Mesodermal cell (in vitro differentiated cells): ENCODE results near the gene TAF1. TPM values are rescaled to one million over a fixed set of nuclear protein-coding genes. Genes with fewer than 3 reads are reported as not detected.
"Not testable (repeated sequence)": the region's sequence is repeated elsewhere in the genome, so short reads cannot be mapped to it uniquely, and the experiment has no call there.

Source experiments
- H3K27ac ChIP-seq: 2 replicates; pipeline ENCODE4 v1.7.0; 2013; ENCODE audit warnings: mild to moderate bottlenecking, low read depth, low read length, moderate library complexity; ENCODE audit not compliant: severe bottlenecking
- H3K36me3 ChIP-seq: 2 replicates; pipeline ENCODE4 v1.7.1; 2013; ENCODE audit warnings: mild to moderate bottlenecking, low read length, moderate library complexity; ENCODE audit not compliant: control insufficient read depth, insufficient read depth
- H3K4me1 ChIP-seq: one replicate; pipeline ENCODE4 v1.7.1; 2013; ENCODE audit warnings: mild to moderate bottlenecking, low read length; ENCODE audit not compliant: insufficient read depth, control insufficient read depth, poor library complexity, severe bottlenecking
- H3K4me3 ChIP-seq: 2 replicates; pipeline ENCODE4 v1.7.0; 2013; ENCODE audit warnings: low read length, control low read depth, mild to moderate bottlenecking; ENCODE audit not compliant: insufficient read depth, poor library complexity, severe bottlenecking; ENCODE audit errors: extremely low read depth
- H3K9me3 ChIP-seq: 2 replicates; pipeline ENCODE4 v1.7.1; 2013; ENCODE audit warnings: mild to moderate bottlenecking, low read length, moderate library complexity; ENCODE audit not compliant: control insufficient read depth
- WGBS, 2 experiments: methylation state at CpG; one replicate each; pipeline ENCODE4 v1.1.5; 2013; ENCODE audit warnings: missing lambda C conversion rate in 2 of 2; ENCODE audit not compliant: insufficient coverage in 2 of 2; 5-methylcytosine and 5-hydroxymethylcytosine counted together
- polyA plus RNA-seq, 2 experiments: library from polyadenylated mRNA; stranded (reverse); fragments of 50-300 nt; gene quantifications; one replicate each; pipeline ENCODE4 v1.2.3, GENCODE V29; 2013

The TAF1 gene, protein sequence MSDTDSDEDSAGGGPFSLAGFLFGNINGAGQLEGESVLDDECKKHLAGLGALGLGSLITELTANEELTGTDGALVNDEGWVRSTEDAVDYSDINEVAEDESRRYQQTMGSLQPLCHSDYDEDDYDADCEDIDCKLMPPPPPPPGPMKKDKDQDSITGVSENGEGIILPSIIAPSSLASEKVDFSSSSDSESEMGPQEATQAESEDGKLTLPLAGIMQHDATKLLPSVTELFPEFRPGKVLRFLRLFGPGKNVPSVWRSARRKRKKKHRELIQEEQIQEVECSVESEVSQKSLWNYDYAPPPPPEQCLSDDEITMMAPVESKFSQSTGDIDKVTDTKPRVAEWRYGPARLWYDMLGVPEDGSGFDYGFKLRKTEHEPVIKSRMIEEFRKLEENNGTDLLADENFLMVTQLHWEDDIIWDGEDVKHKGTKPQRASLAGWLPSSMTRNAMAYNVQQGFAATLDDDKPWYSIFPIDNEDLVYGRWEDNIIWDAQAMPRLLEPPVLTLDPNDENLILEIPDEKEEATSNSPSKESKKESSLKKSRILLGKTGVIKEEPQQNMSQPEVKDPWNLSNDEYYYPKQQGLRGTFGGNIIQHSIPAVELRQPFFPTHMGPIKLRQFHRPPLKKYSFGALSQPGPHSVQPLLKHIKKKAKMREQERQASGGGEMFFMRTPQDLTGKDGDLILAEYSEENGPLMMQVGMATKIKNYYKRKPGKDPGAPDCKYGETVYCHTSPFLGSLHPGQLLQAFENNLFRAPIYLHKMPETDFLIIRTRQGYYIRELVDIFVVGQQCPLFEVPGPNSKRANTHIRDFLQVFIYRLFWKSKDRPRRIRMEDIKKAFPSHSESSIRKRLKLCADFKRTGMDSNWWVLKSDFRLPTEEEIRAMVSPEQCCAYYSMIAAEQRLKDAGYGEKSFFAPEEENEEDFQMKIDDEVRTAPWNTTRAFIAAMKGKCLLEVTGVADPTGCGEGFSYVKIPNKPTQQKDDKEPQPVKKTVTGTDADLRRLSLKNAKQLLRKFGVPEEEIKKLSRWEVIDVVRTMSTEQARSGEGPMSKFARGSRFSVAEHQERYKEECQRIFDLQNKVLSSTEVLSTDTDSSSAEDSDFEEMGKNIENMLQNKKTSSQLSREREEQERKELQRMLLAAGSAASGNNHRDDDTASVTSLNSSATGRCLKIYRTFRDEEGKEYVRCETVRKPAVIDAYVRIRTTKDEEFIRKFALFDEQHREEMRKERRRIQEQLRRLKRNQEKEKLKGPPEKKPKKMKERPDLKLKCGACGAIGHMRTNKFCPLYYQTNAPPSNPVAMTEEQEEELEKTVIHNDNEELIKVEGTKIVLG (N-terminal part only)
- polyA plus RNA-seq (2013, experiment 1 of 2) = 22.2 TPM
- 16.0 TPM for polyA plus RNA-seq (2013, experiment 2 of 2)

DNA sequence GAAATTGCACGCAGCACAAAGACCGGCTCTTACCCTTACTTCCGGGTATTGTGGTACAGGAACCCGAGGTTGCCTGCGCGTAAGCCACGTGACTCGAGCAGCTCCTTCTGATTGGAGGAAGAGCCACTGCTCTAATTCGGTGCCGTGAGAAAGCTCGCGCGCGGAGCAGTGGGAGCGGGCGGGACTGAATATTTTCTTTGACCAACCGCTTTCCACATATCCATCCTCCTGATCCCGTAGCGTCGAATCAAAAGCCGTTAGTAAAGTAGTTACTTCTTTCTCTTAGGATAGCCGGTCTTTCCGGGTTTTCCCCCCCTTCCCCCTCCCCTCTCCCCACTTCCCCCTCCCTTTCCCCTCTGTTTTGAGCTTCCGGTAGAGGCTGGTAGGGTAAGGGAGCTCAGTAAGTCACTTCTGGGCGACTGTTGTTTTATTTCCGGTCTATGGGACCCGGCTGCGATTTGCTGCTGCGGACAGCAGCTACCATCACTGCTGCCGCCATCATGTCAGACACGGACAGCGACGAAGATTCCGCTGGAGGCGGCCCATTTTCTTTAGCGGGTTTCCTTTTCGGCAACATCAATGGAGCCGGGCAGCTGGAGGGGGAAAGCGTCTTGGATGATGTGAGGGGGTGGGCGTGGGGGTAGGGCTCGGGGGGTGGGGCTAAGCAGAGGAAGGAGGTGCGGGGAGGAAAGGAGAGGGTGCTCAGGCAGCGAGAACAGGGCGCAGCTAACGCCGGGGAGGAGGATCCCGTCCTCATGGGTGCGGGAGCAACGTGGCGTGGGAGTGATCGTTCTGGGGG lies at the start of gene TAF1:
TAF1 (plus strand) TSS at position 483 of the 799 bp plus-strand sequence; CDS start at position 501, 18 bp downstream.
- Histone ChIP-seq H3K27ac (peak within 1 kb of the TSS; percentile 85), H3K4me1 (no peaks in the 10 kb centered on the region)
- WGBS, 2 experiments = 0 to 1% methylated on average over 4 to 17 of the region's 51 CpGs

DNA sequence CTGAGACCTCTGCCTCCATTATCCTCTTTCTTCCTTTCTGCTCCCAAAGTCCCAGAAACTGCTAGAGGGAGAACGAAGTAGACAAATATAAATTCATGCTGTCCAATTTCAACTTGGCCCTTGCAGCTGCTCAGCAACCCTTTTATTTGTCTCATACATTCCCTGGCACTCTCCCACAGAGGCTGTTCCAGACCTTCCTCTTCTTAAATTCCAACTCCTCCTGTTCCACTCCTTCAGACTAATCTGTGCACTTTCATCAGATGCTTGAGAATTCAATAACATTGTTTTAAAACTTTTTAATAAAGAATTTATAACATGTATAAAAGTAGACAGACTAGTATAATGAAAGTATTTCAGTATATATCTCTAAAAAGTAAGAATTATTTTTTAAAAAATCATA lies 49.2 kb upstream of the TAF1 start:
- no CpG with 5 or more reads among the region's 1 CpG for WGBS, 2 experiments
- H3K9me3 ChIP-seq, H3K4me1 ChIP-seq, H3K4me3 ChIP-seq, H3K27ac ChIP-seq: not testable (repeated sequence)
- peaks cover 14% of the 10 kb centered on the region for H3K36me3 ChIP-seq

More for the DNA sequence above, at the start of gene TAF1:
- Histone ChIP-seq H3K4me3 (peak within 1 kb of the TSS; percentile 66), H3K36me3 (peaks cover 15% of the 10 kb centered on the region), H3K9me3 (no peaks in the 10 kb centered on the region)

DNA sequence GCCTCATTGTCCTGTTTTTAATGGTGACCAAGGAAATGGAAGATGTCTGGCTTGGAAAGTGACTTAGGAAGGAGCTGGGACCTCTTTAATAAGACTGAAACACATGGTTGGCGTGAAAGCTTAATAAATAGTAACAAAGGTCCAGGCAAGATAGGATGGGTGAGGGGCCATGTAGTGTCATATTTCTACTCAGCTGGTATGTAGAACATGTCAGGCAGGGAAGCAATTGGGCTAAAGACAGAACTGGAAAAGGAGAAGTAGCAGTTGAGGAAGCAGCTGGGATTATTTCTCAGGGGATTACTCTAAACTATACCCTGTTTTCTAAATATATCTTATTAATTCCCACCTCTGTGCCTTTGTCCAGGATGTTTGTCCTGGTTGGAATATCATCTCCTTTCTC lies 46.0 kb upstream of the TAF1 start:
- Histone ChIP-seq H3K9me3 (no peaks in the 10 kb centered on the region), H3K4me1 (no peaks in the 10 kb centered on the region), H3K36me3 (peaks cover 24% of the 10 kb centered on the region), H3K27ac (no peak overlapping the region), H3K4me3 (no peak overlapping the region)
- WGBS, 2 experiments = 100% methylated on average over 1 of the region's 1 CpG; no CpG with 5 or more reads in 1 of the 2 experiments

DNA sequence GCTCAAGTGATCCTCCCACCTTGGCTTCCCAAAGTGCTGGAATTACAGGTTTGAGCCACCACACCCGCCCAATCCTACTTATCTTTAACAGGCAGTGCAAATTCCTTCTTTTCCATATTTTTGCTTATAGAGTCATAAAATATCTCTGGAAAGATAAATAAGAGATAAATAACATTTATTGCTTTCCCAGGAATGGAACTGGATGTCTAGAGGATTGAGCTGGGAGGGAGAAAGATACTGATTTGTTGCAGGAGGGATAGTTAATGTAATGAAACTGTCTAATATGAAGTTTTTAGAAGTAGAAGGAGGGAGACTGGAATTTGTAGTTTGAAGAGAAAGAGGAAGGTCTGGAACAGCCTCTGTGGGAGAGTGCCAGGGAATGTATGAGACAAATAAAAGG lies 44.4 kb upstream of the TAF1 start:
- peaks cover 20% of the 10 kb centered on the region for H3K36me3 ChIP-seq
- no peak overlapping the region for H3K4me3 ChIP-seq
- H3K27ac ChIP-seq = no peak overlapping the region
- H3K9me3 ChIP-seq = no peaks in the 10 kb centered on the region
- no CpG with 5 or more reads among the region's 1 CpG for WGBS, 2 experiments
- H3K4me1 ChIP-seq = no peaks in the 10 kb centered on the region

DNA sequence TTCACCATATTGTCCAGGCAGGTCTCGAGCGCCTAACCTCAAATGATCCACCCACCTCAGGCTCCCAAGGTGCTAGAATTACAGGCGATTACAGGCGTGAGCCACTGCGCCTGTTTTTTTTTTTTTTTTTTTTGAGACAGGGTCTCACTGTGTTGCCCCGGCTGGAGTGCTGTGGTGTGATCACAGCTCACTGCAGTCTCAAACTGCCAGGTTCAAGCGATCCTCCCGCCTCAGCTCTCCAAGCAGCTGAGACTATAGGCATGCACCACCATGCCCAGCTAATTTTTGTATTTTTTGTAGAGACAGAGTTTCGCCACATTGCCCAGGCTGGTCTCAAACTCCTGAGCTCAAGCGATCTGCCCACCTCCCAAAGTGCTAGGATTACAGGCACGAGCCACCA lies 41.7 kb upstream of the TAF1 start:
- not testable (repeated sequence) for H3K4me3 ChIP-seq, H3K27ac ChIP-seq, H3K9me3 ChIP-seq, H3K4me1 ChIP-seq
- WGBS, 2 experiments = 86 to 95% methylated on average over 3 of the region's 11 CpGs
- peaks cover 11% of the 10 kb centered on the region for H3K36me3 ChIP-seq

DNA sequence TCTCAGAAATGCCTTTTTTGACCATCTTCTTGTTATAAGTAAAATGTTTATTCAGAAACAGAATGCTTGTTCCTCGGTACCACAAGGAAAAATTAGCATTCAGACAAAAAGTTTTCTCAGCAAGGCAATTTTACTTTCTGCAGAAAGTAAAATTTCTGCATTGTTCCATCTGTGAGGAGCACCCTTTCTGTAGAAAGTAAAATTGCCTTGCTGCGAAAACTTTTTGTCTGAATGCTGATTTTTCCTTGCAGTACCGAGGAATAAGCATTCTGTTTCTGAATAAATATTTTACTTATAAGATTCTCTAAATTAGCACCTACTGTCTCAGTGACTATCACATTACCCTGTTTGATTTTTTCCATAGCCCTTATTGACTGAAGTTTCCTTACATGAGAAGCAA lies 39.8 kb upstream of the TAF1 start:
- no peak overlapping the region for H3K27ac ChIP-seq
- peaks cover 11% of the 10 kb centered on the region for H3K36me3 ChIP-seq
- H3K9me3 ChIP-seq = no peaks in the 10 kb centered on the region
- H3K4me3 ChIP-seq = no peak overlapping the region
- no CpG with 5 or more reads among the region's 3 CpGs for WGBS, 2 experiments
- H3K4me1 ChIP-seq = no peaks in the 10 kb centered on the region

DNA sequence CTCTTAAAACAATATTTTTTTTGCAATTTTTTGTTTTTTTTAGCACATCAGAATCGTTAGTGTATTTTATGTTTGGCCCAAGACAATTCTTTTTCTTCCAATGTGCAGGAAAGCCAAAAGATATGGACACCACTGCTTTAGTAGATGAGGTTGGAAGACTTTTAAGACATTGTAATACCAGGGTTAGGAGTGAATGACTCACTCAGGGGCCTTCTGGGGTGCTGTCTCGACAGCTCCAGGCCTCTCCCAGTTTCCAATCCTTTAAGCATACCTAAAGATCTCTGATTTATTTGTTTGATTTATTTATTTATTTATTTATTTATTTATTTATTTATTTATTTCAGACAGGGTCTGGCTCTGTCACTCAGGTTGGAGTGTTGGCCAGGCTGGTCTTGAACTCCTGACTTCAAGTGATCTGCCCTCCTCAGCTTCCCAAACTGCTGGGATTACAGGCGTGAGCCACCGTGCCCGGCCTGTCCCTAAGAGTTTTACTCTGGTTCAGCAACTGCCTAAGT lies 16.9 kb upstream of the TAF1 start:
- H3K36me3 ChIP-seq, H3K27ac ChIP-seq, H3K4me3 ChIP-seq, H3K9me3 ChIP-seq, H3K4me1 ChIP-seq: not testable (repeated sequence)
- no CpG with 5 or more reads among the region's 5 CpGs for WGBS, 2 experiments

DNA sequence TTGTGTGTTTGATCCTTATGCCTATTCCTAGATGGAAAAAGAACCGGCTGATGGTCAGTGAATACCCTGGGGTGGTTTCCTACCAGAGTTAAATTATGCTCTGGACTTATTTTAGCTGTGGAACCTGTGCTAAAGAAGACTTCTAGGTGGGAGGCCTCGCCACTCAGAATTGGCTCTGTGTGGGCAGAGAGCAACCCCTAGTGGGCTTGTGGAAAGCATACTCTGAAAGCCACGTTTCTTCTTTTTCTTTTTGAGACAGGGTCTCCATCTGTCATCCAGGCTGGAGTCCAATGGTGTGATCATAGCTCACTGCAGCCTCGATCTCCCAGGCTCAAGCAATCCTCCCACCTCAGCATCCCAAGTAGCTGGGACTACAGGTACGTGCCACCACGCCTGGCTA lies 16.3 kb upstream of the TAF1 start:
- no CpG with 5 or more reads among the region's 6 CpGs for WGBS, 2 experiments
- H3K27ac ChIP-seq, H3K4me3 ChIP-seq, H3K36me3 ChIP-seq, H3K9me3 ChIP-seq, H3K4me1 ChIP-seq: not testable (repeated sequence)

DNA sequence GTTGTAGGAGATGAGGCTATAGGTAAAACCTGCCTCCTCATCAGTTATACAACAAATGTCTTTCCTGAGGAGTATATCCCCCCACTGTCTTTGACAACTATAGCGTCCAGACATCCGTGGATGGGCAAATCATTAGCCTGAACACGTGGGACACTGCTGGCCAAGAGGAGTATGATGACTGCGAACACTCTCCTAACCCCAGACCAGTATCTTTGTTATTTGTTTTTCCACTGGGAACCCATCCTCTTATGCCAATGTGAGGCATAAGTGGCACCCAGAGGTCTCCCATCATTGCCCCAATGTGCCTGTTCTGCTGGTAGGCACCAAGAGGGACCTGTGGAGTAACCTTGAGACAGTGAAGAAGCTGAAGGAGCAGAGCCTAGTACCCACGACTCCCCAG lies 13.7 kb upstream of the TAF1 start:
- not testable (repeated sequence) for H3K27ac ChIP-seq, H3K36me3 ChIP-seq
- WGBS, 2 experiments = 92% methylated on average over 2 of the region's 5 CpGs; no CpG with 5 or more reads in 1 of the 2 experiments

More for the DNA sequence above, 13.7 kb upstream of the TAF1 start:
- not testable (repeated sequence) for H3K9me3 ChIP-seq, H3K4me1 ChIP-seq, H3K4me3 ChIP-seq
